HG02759 (cell line): ENCODE data around the gene PTPN21.
"Not testable (repeated sequence)": the region's sequence is repeated elsewhere in the genome, so short reads cannot be mapped to it uniquely, and the experiment has no call there.

Experiments used
- ATAC-seq: cut with Tn5 transposase; IDR thresholded peaks from one replicate; pipeline ENCODE4 v1.9.1; 2021; ENCODE audit warnings: mild to moderate bottlenecking, moderate library complexity; ENCODE audit not compliant: unreplicated experiment

PTPN21 gene

GRCh38 chr14:88552876-88553275 is 1.9 kb downstream of the PTPN21 start:
- no peak for ATAC-seq

- no peak for ATAC-seq
These were observed 2.8 kb downstream of the PTPN21 start for GRCh38 chr14:88551980-88552431.

GRCh38 chr14:88551094-88551870 is 3.5 kb downstream of the PTPN21 start:
- ATAC-seq = peak; percentile 69

- no peak for ATAC-seq
These were observed 4.7 kb downstream of the PTPN21 start for GRCh38 chr14:88550078-88550477.

GRCh38 chr14:88547386-88547780 is 7.4 kb downstream of the PTPN21 start:
- ATAC-seq = no peak

- ATAC-seq = no peak
These were observed 8.0 kb downstream of the PTPN21 start for GRCh38 chr14:88546621-88547385.

- ATAC-seq = no peak
These were observed 9.6 kb downstream of the PTPN21 start for GRCh38 chr14:88545256-88545655.

- no peak for ATAC-seq
These were observed 11.7 kb downstream of the PTPN21 start for GRCh38 chr14:88542857-88543795.

GRCh38 chr14:88541324-88541723 is 13.5 kb downstream of the PTPN21 start:
- no peak for ATAC-seq

- ATAC-seq = no peak
These were observed 19.0 kb downstream of the PTPN21 start for GRCh38 chr14:88535813-88536212.

GRCh38 chr14:88535149-88535548 is 19.7 kb downstream of the PTPN21 start:
- no peak for ATAC-seq

- ATAC-seq = no peak
These were observed 21.7 kb downstream of the PTPN21 start for GRCh38 chr14:88533064-88533602.

GRCh38 chr14:88529889-88530288 is 24.9 kb downstream of the PTPN21 start:
- not testable (repeated sequence) for ATAC-seq

- no peak for ATAC-seq
These were observed 32.4 kb downstream of the PTPN21 start for GRCh38 chr14:88522393-88522792.

GRCh38 chr14:88521818-88522217 is 33.0 kb downstream of the PTPN21 start:
- ATAC-seq = no peak

GRCh38 chr14:88519907-88520306 is 34.9 kb downstream of the PTPN21 start:
- ATAC-seq = no peak

GRCh38 chr14:88518592-88519512 is 36.0 kb downstream of the PTPN21 start:
- no peak for ATAC-seq

GRCh38 chr14:88516861-88517357 is 37.9 kb downstream of the PTPN21 start:
- no peak for ATAC-seq

GRCh38 chr14:88515499-88516221 is 39.1 kb downstream of the PTPN21 start:
- ATAC-seq = no peak
